ENCODE results near the gene SBF2. TPM values are rescaled to one million over a fixed set of nuclear protein-coding genes. Genes with fewer than 3 reads are reported as not detected.

Gene SBF2
- total and polyA plus RNA-seq, 2 donors, result 8.1 to 10.2 TPM

- WGBS, result 97% methylated on average over 2 of the region's 2 CpGs
- no peaks in the 10 kb centered on the region for H3K27me3 ChIP-seq (ENCODE audit: control insufficient read depth in 2 of 2, insufficient read depth in 1 of 2, low read length in 1 of 2)
- no peaks in the 10 kb centered on the region for H3K4me1 ChIP-seq (ENCODE audit: control insufficient read depth in 2 of 2, insufficient read depth in 2 of 2, low read length in 2 of 2)
- H3K4me3 ChIP-seq (ENCODE audit: low read length in 2 of 2), result no peak overlapping the region
- DNase-seq (ENCODE audit: low read depth in 6 of 9, low spot score in 9 of 9), result no peak
- no peaks in the 10 kb centered on the region for H3K9me3 ChIP-seq (ENCODE audit: control insufficient read depth in 2 of 2, insufficient read depth in 1 of 2, low read length in 1 of 2)
- peaks cover 3 to 8% of the 10 kb centered on the region in 2 donors for H3K36me3 ChIP-seq (ENCODE audit: control insufficient read depth in 2 of 2, insufficient read depth in 2 of 2, low read length in 1 of 2)
- H3K27ac ChIP-seq (ENCODE audit: low read depth in 1 of 2, low read length in 1 of 2), result no peak overlapping the region
These were observed 489.6 kb downstream of the SBF2 start for GRCh38 chr11:9804419-9804902.

DNA sequence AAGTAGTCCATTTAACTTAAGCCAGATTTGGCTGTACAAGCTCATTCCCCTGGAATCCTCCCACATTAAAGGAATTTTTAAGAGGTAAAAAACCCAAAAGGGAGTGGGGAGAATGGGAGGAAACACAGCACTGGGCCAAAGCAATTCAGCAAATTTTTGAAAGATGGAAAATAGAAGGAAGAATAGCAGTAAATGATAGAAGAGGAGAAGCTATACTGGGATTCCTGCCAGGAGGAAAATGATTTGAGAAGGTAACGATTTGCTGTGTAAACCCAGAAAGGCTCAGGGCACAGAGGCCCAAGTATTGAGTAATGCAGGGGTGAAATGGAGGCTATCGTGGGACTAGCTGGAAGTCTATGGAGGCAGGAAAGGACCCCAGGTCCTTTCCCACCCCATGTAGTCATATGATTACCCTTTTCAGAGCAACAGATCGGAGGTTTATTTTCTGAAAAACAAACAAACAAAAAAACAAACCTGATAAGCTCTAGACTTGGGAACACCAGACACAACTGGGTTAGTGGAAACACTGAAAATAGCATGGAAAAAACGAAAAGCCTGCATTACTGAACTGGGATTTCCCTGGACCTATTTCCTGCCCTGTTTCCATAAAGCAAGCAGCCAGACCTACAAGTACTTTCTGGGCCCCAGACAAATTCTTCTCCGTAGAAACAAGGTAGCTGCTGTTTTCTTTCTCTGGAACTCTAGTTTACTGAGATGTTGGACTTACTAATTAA lies 490.2 kb downstream of the SBF2 start:
- H3K36me3 ChIP-seq (ENCODE audit: control insufficient read depth in 2 of 2, insufficient read depth in 2 of 2, low read length in 1 of 2), result peaks cover 3 to 8% of the 10 kb centered on the region in 2 donors
- no peak overlapping the region for H3K4me3 ChIP-seq (ENCODE audit: low read length in 2 of 2)
- H3K9me3 ChIP-seq (ENCODE audit: control insufficient read depth in 2 of 2, insufficient read depth in 1 of 2, low read length in 1 of 2), result no peaks in the 10 kb centered on the region
- H3K4me1 ChIP-seq (ENCODE audit: control insufficient read depth in 2 of 2, insufficient read depth in 2 of 2, low read length in 2 of 2), result no peaks in the 10 kb centered on the region
- 94% methylated on average over 5 of the region's 5 CpGs for WGBS
- no peak for DNase-seq (ENCODE audit: low read depth in 6 of 9, low spot score in 9 of 9)
- H3K27me3 ChIP-seq (ENCODE audit: control insufficient read depth in 2 of 2, insufficient read depth in 1 of 2, low read length in 1 of 2), result no peaks in the 10 kb centered on the region
- no peak overlapping the region for H3K27ac ChIP-seq (ENCODE audit: low read depth in 1 of 2, low read length in 1 of 2)

DNA sequence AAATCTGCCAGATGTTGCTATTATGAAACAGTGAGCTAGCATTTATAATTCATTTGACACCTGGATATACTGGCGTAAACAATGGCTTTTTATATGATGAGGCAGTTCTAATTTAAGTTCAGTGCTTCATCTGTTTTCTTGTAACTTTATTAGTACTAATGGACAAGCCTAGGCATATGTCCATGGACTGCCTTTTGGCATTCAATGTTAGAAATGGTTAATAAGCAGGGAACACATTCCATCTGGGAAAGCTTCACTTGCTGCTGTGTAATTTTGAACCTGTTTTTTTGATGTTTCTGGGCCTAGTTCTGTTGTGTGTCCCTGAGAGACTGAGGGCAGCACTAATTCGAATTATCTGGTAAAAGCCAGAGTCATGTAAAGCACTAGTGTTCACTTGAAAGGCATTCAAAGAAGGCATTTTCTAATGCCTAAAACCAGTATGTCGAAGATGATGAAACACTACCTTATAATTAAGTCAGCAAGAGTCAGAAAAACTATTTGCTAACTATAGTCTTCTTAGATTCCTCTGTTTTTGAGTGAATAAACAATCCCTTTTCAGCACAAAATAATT lies 491.6 kb downstream of the SBF2 start:
- Histone ChIP-seq H3K4me3 (ENCODE audit: low read length in 2 of 2) (no peak overlapping the region), H3K4me1 (ENCODE audit: control insufficient read depth in 2 of 2, insufficient read depth in 2 of 2, low read length in 2 of 2) (no peaks in the 10 kb centered on the region), H3K27me3 (ENCODE audit: control insufficient read depth in 2 of 2, insufficient read depth in 1 of 2, low read length in 1 of 2) (no peaks in the 10 kb centered on the region), H3K27ac (ENCODE audit: low read depth in 1 of 2, low read length in 1 of 2) (no peak overlapping the region), H3K9me3 (ENCODE audit: control insufficient read depth in 2 of 2, insufficient read depth in 1 of 2, low read length in 1 of 2) (no peaks in the 10 kb centered on the region), H3K36me3 (ENCODE audit: control insufficient read depth in 2 of 2, insufficient read depth in 2 of 2, low read length in 1 of 2) (peaks cover 2 to 8% of the 10 kb centered on the region in 2 donors)
- WGBS, result 93% methylated on average over 3 of the region's 3 CpGs
- no peak for DNase-seq (ENCODE audit: low read depth in 6 of 9, low spot score in 9 of 9)

- no peak overlapping the region for H3K27ac ChIP-seq (ENCODE audit: low read depth in 1 of 2, low read length in 1 of 2)
- no peaks in the 10 kb centered on the region for H3K36me3 ChIP-seq (ENCODE audit: control insufficient read depth in 2 of 2, insufficient read depth in 2 of 2, low read length in 1 of 2)
- no peaks in the 10 kb centered on the region for H3K27me3 ChIP-seq (ENCODE audit: control insufficient read depth in 2 of 2, insufficient read depth in 1 of 2, low read length in 1 of 2)
- no peaks in the 10 kb centered on the region for H3K4me1 ChIP-seq (ENCODE audit: control insufficient read depth in 2 of 2, insufficient read depth in 2 of 2, low read length in 2 of 2)
- 96% methylated on average over 3 of the region's 3 CpGs for WGBS
- no peak for DNase-seq (ENCODE audit: low read depth in 6 of 9, low spot score in 9 of 9)
- H3K4me3 ChIP-seq (ENCODE audit: low read length in 2 of 2), result no peak overlapping the region
- H3K9me3 ChIP-seq (ENCODE audit: control insufficient read depth in 2 of 2, insufficient read depth in 1 of 2, low read length in 1 of 2), result no peaks in the 10 kb centered on the region
These were observed 494.1 kb downstream of the SBF2 start for GRCh38 chr11:9799886-9800285.

DNA sequence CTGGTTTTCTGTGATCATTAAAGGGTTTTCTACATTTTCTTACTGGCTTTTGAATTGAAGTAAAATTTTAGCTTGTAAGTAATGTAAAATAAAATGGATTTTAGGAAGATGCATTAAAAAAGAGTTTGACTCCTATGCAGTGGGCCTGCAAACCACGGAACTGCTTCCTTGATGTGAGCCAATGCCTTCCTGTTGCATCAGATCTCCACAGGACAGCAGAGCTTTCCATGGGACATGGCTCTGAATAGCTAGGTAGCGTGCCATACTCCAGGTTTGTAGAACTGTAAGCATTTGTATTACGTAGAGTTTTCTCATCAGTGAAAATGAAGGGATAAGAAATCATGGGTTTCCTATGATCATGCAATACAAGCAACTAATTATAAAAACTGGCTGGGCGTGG lies 496.7 kb downstream of the SBF2 start:
- Histone ChIP-seq H3K27ac (ENCODE audit: low read depth in 1 of 2, low read length in 1 of 2) (no peak overlapping the region), H3K27me3 (ENCODE audit: control insufficient read depth in 2 of 2, insufficient read depth in 1 of 2, low read length in 1 of 2) (no peaks in the 10 kb centered on the region), H3K36me3 (ENCODE audit: control insufficient read depth in 2 of 2, insufficient read depth in 2 of 2, low read length in 1 of 2) (no peaks in the 10 kb centered on the region), H3K4me1 (ENCODE audit: control insufficient read depth in 2 of 2, insufficient read depth in 2 of 2, low read length in 2 of 2) (no peaks in the 10 kb centered on the region), H3K9me3 (ENCODE audit: control insufficient read depth in 2 of 2, insufficient read depth in 1 of 2, low read length in 1 of 2) (no peaks in the 10 kb centered on the region), H3K4me3 (ENCODE audit: low read length in 2 of 2) (no peak overlapping the region)
- 96% methylated on average over 4 of the region's 4 CpGs for WGBS
- no peak for DNase-seq (ENCODE audit: low read depth in 6 of 9, low spot score in 9 of 9)

GRCh38 chr11:9796854-9797253 lies 497.2 kb downstream of the SBF2 start:
- no peaks in the 10 kb centered on the region for H3K36me3 ChIP-seq (ENCODE audit: control insufficient read depth in 2 of 2, insufficient read depth in 2 of 2, low read length in 1 of 2)
- H3K27me3 ChIP-seq (ENCODE audit: control insufficient read depth in 2 of 2, insufficient read depth in 1 of 2, low read length in 1 of 2), result no peaks in the 10 kb centered on the region
- no peaks in the 10 kb centered on the region for H3K9me3 ChIP-seq (ENCODE audit: control insufficient read depth in 2 of 2, insufficient read depth in 1 of 2, low read length in 1 of 2)
- H3K4me1 ChIP-seq (ENCODE audit: control insufficient read depth in 2 of 2, insufficient read depth in 2 of 2, low read length in 2 of 2), result no peaks in the 10 kb centered on the region
- WGBS, result 98% methylated on average over 5 of the region's 5 CpGs
- no peak overlapping the region for H3K27ac ChIP-seq (ENCODE audit: low read depth in 1 of 2, low read length in 1 of 2)
- DNase-seq (ENCODE audit: low read depth in 6 of 9, low spot score in 9 of 9), result no peak
- no peak overlapping the region for H3K4me3 ChIP-seq (ENCODE audit: low read length in 2 of 2)

GRCh38 chr11:9796266-9796665 lies 497.8 kb downstream of the SBF2 start:
- DNase-seq (ENCODE audit: low read depth in 6 of 9, low spot score in 9 of 9), result no peak
- Histone ChIP-seq H3K36me3 (ENCODE audit: control insufficient read depth in 2 of 2, insufficient read depth in 2 of 2, low read length in 1 of 2) (no peaks in the 10 kb centered on the region), H3K27me3 (ENCODE audit: control insufficient read depth in 2 of 2, insufficient read depth in 1 of 2, low read length in 1 of 2) (no peaks in the 10 kb centered on the region), H3K9me3 (ENCODE audit: control insufficient read depth in 2 of 2, insufficient read depth in 1 of 2, low read length in 1 of 2) (no peaks in the 10 kb centered on the region), H3K27ac (ENCODE audit: low read depth in 1 of 2, low read length in 1 of 2) (no peak overlapping the region), H3K4me1 (ENCODE audit: control insufficient read depth in 2 of 2, insufficient read depth in 2 of 2, low read length in 2 of 2) (no peaks in the 10 kb centered on the region), H3K4me3 (ENCODE audit: low read length in 2 of 2) (no peak overlapping the region)

- no peak for DNase-seq (ENCODE audit: low read depth in 6 of 9, low spot score in 9 of 9)
- no peak overlapping the region for H3K4me3 ChIP-seq (ENCODE audit: low read length in 2 of 2)
- peaks cover 0 to 2% of the 10 kb centered on the region in 2 donors for H3K4me1 ChIP-seq (ENCODE audit: control insufficient read depth in 2 of 2, insufficient read depth in 2 of 2, low read length in 2 of 2)
- no peaks in the 10 kb centered on the region for H3K9me3 ChIP-seq (ENCODE audit: control insufficient read depth in 2 of 2, insufficient read depth in 1 of 2, low read length in 1 of 2)
- H3K36me3 ChIP-seq (ENCODE audit: control insufficient read depth in 2 of 2, insufficient read depth in 2 of 2, low read length in 1 of 2), result peaks cover 16 to 17% of the 10 kb centered on the region in 2 donors
- WGBS, result 96% methylated on average over 3 of the region's 3 CpGs
- H3K27me3 ChIP-seq (ENCODE audit: control insufficient read depth in 2 of 2, insufficient read depth in 1 of 2, low read length in 1 of 2), result no peaks in the 10 kb centered on the region
- H3K27ac ChIP-seq (ENCODE audit: low read depth in 1 of 2, low read length in 1 of 2), result no peak overlapping the region
These were observed 503.3 kb downstream of the SBF2 start for GRCh38 chr11:9790703-9791102.

- H3K27me3 ChIP-seq (ENCODE audit: control insufficient read depth in 2 of 2, insufficient read depth in 1 of 2, low read length in 1 of 2), result no peaks in the 10 kb centered on the region
- no peak overlapping the region for H3K4me3 ChIP-seq (ENCODE audit: low read length in 2 of 2)
- no peaks in the 10 kb centered on the region for H3K9me3 ChIP-seq (ENCODE audit: control insufficient read depth in 2 of 2, insufficient read depth in 1 of 2, low read length in 1 of 2)
- no peak overlapping the region for H3K27ac ChIP-seq (ENCODE audit: low read depth in 1 of 2, low read length in 1 of 2)
- peaks cover 16 to 17% of the 10 kb centered on the region in 2 donors for H3K36me3 ChIP-seq (ENCODE audit: control insufficient read depth in 2 of 2, insufficient read depth in 2 of 2, low read length in 1 of 2)
- peaks cover 0 to 2% of the 10 kb centered on the region in 2 donors for H3K4me1 ChIP-seq (ENCODE audit: control insufficient read depth in 2 of 2, insufficient read depth in 2 of 2, low read length in 2 of 2)
- DNase-seq (ENCODE audit: low read depth in 6 of 9, low spot score in 9 of 9), result no peak
- 96% methylated on average over 3 of the region's 3 CpGs for WGBS
These were observed 504.1 kb downstream of the SBF2 start for GRCh38 chr11:9789910-9790309.

All from thymus (tissue), 11 donors.